ENCODE data around the gene SLC35E2B. TPM values are rescaled to one million over a fixed set of nuclear protein-coding genes. Genes with fewer than 3 reads are reported as not detected.

SLC35E2B gene
- total and polyA plus RNA-seq, 4 donors, result 11.1 to 19.3 (median 12.6) TPM

GRCh38 chr1:1625824-1626206 is 66.8 kb downstream of the SLC35E2B start:
- H3K4me3 ChIP-seq (ENCODE audit: low read depth in 1 of 3, low read length in 3 of 3), result no peak overlapping the region
- DNase-seq (ENCODE audit: low spot score), result no peak
- WGBS, result 92% methylated on average over 8 of the region's 8 CpGs
- H3K9ac ChIP-seq (ENCODE audit: low read depth in 1 of 2, low read length in 2 of 2), result no peak overlapping the region
- H3K27me3 ChIP-seq (ENCODE audit: control insufficient read depth in 4 of 4, insufficient read depth in 4 of 4, low read length in 3 of 4), result no peaks in the 10 kb centered on the region
- H3K4me1 ChIP-seq (ENCODE audit: control insufficient read depth in 4 of 4, insufficient read depth in 4 of 4, low read length in 3 of 4), result peaks cover 0 to 2% (median 0%) of the 10 kb centered on the region in 4 donors
- no peaks in the 10 kb centered on the region for H3K9me3 ChIP-seq (ENCODE audit: control insufficient read depth in 4 of 4, low read length in 3 of 4)
- H3K36me3 ChIP-seq (ENCODE audit: control insufficient read depth in 4 of 4, insufficient read depth in 3 of 4, low read depth in 1 of 4, low read length in 3 of 4), result peaks cover 0 to 20% (median 6%) of the 10 kb centered on the region in 4 donors
- TF ChIP-seq, protein P1, sequence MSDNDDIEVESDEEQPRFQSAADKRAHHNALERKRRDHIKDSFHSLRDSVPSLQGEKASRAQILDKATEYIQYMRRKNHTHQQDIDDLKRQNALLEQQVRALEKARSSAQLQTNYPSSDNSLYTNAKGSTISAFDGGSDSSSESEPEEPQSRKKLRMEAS (IDR thresholded peaks at IDR 0.05), result no peak
- TF ChIP-seq RXRA (IDR thresholded peaks at IDR 0.05) (no peak), RAD21 (IDR thresholded peaks at IDR 0.05) (no peak), ZBTB33 (IDR thresholded peaks at IDR 0.05) (no peak), ATF3 (IDR thresholded peaks at IDR 0.05) (no peak), REST (IDR thresholded peaks at IDR 0.05) (no peak), TAF1 (conservative IDR thresholded peaks at IDR 0.05) (no peak), SP1 (IDR thresholded peaks at IDR 0.05) (no peak), FOXA1 (IDR thresholded peaks at IDR 0.05) (no peak)
- TF ChIP-seq, protein P2, sequence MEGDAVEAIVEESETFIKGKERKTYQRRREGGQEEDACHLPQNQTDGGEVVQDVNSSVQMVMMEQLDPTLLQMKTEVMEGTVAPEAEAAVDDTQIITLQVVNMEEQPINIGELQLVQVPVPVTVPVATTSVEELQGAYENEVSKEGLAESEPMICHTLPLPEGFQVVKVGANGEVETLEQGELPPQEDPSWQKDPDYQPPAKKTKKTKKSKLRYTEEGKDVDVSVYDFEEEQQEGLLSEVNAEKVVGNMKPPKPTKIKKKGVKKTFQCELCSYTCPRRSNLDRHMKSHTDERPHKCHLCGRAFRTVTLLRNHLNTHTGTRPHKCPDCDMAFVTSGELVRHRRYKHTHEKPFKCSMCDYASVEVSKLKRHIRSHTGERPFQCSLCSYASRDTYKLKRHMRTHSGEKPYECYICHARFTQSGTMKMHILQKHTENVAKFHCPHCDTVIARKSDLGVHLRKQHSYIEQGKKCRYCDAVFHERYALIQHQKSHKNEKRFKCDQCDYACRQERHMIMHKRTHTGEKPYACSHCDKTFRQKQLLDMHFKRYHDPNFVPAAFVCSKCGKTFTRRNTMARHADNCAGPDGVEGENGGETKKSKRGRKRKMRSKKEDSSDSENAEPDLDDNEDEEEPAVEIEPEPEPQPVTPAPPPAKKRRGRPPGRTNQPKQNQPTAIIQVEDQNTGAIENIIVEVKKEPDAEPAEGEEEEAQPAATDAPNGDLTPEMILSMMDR (IDR thresholded peaks at IDR 0.05; ENCODE audit: low read depth, low read length, missing input control), result no peak
- H3K27ac ChIP-seq (ENCODE audit: low read depth in 1 of 2, low read length in 2 of 2), result no peak overlapping the region

DNA sequence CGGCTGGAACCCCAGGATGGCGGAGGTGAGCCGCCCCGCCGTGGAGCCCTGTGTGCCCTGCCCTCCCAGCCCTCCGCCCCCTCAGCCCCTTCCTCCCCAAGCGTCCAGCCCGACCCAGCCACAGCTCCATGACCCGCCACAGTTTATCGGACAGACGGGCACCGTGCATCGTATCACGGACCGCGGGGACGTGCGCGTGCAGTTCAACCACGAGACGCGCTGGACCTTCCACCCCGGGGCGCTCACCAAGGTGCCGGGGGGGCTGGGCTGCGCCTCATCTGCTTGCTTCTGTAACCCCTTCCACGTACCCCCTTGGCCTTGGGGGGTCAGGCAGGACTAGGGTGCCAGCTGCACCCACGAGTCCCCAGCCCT is 67.2 kb downstream of the SLC35E2B start:
- peaks cover under 1 to 3% (median 2%) of the 10 kb centered on the region in 4 donors for H3K4me1 ChIP-seq (ENCODE audit: control insufficient read depth in 4 of 4, insufficient read depth in 4 of 4, low read length in 3 of 4)
- DNase-seq (ENCODE audit: low spot score), result no peak
- no peaks in the 10 kb centered on the region for H3K27me3 ChIP-seq (ENCODE audit: control insufficient read depth in 4 of 4, insufficient read depth in 4 of 4, low read length in 3 of 4)
- WGBS, result 92% methylated on average over 28 of the region's 28 CpGs
- H3K9me3 ChIP-seq (ENCODE audit: control insufficient read depth in 4 of 4, low read length in 3 of 4), result no peaks in the 10 kb centered on the region
- H3K4me3 ChIP-seq (ENCODE audit: low read depth in 1 of 3, low read length in 3 of 3), result no peak overlapping the region
- H3K36me3 ChIP-seq (ENCODE audit: control insufficient read depth in 4 of 4, insufficient read depth in 3 of 4, low read depth in 1 of 4, low read length in 3 of 4), result peaks cover 0 to 20% (median 5%) of the 10 kb centered on the region in 4 donors
- no peak overlapping the region for H3K27ac ChIP-seq (ENCODE audit: low read depth in 1 of 2, low read length in 2 of 2)
- H3K9ac ChIP-seq (ENCODE audit: low read depth in 1 of 2, low read length in 2 of 2), result no peak overlapping the region
- TF ChIP-seq TAF1 (conservative IDR thresholded peaks at IDR 0.05), result no peak
- no peak for TF ChIP-seq GABPA (IDR thresholded peaks at IDR 0.05 in 1 of 2, conservative IDR thresholded peaks at IDR 0.05 in 1 of 2)
- TF ChIP-seq ZBTB33 (IDR thresholded peaks at IDR 0.05), result no peak
- no peak for TF ChIP-seq JUND (IDR thresholded peaks at IDR 0.05)
- TF ChIP-seq RAD21 (IDR thresholded peaks at IDR 0.05), result no peak
- no peak for TF ChIP-seq EGR1 (IDR thresholded peaks at IDR 0.05; ENCODE audit: low read depth in 2 of 2)
- no peak for TF ChIP-seq YY1 (IDR thresholded peaks at IDR 0.05)
- no peak for TF ChIP-seq FOXA1 (IDR thresholded peaks at IDR 0.05)
- no peak for TF ChIP-seq HNF4A (conservative IDR thresholded peaks at IDR 0.05)
- no peak for TF ChIP-seq NR2F2 (IDR thresholded peaks at IDR 0.05)
- no peak for TF ChIP-seq RXRA (IDR thresholded peaks at IDR 0.05)
- no peak for TF ChIP-seq SP1 (IDR thresholded peaks at IDR 0.05)
- TF ChIP-seq REST (IDR thresholded peaks at IDR 0.05), result no peak
- TF ChIP-seq, protein P1 (IDR thresholded peaks at IDR 0.05), result no peak
- TF ChIP-seq ATF3 (IDR thresholded peaks at IDR 0.05), result no peak
- TF ChIP-seq HNF4G (IDR thresholded peaks at IDR 0.05), result no peak

Data from liver (tissue), 9 donors.